Activated naive CD4-positive, alpha-beta T cell treated with Interleukin-2 at 50 U/mL for 16 hours (primary cell): ENCODE results near the gene CCDC32.

Experiments
- DNase-seq: peaks from one replicate; pipeline ENCODE4 v3.0.0-alpha.2; 2020

CCDC32 gene

GRCh38 chr15:40511472-40512133, 53.2 kb downstream of the CCDC32 start:
- DNase-seq = peak; percentile 14

- DNase-seq = no peak
Observed at GRCh38 chr15:40511093-40511471, 53.8 kb downstream of the CCDC32 start.

GRCh38 chr15:40510201-40510600, 54.6 kb downstream of the CCDC32 start:
- no peak for DNase-seq

GRCh38 chr15:40508216-40508615, 56.6 kb downstream of the CCDC32 start:
- DNase-seq = no peak

- peak; percentile 66 for DNase-seq
Observed at GRCh38 chr15:40506964-40507571, 57.8 kb downstream of the CCDC32 start.
